ENCODE data around the gene FKBP9.
A peak's percentile ranks its signal among the peaks of the same experiment; 100 is the strongest.
"Not testable (repeated sequence)": the region's sequence is repeated elsewhere in the genome, so short reads cannot be mapped to it uniquely, and the experiment has no call there.

The FKBP9 gene

DNA sequence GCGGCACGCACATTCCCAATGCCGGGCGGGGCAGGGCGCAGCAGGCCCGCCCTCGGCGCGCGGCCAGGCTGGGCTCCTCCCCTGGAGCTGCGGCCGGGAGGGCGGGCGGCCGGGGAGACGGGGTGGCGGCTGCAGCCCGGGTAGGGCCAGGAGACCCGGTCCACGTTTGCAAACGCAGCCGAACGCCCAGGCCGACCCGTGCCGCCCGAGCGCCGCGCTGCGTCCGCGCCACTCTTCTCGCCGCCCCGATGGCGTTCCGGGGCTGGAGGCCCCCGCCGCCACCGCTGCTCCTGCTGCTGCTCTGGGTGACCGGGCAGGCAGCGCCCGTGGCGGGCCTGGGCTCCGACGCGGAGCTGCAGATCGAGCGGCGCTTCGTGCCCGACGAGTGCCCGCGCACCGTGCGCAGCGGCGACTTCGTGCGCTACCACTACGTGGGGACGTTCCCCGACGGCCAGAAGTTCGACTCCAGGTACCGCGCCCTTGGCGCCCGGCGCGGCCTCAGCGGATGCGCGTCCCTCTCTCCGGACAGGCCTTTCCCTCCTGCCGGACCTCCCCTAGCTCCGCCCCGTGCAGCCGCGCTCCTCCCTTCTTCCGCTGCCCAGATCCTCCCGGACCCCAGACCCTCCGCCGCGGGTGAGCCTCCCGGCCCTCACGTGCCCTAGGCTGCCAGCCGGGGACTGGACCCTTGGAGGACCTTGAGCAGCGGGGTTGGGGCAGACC, at the start of gene FKBP9:
FKBP9 (plus strand) TSS at position 115 of the 720 bp plus-strand sequence; CDS start at position 249, 134 bp downstream.
- Mint-ChIP-seq H3K4me3 (peak within 1 kb of the TSS; percentile 82), H3K36me3 (ENCODE audit: low read depth) (peaks cover 7% of the 10 kb centered on the region), H3K27ac (peak within 1 kb of the TSS; percentile 82), H3K9me3 (no peaks in the 10 kb centered on the region), H3K27me3 (peaks cover 20% of the 10 kb centered on the region), H3K4me1 (ENCODE audit: low read depth) (peaks cover 9% of the 10 kb centered on the region)
- intact Hi-C loops (cut with micrococcal nuclease): loop anchor here (5.0 kb wide), 1 partner anchor 105 kb away; the partner anchor contains the start of gene NT5C3A

GRCh38 chr7:32910195-32910594, 47.0 kb upstream of the FKBP9 start:
- intact Hi-C loops (cut with micrococcal nuclease): no loop called here
- no peak overlapping the region for H3K27ac Mint-ChIP-seq
- H3K27me3 Mint-ChIP-seq: no peaks in the 10 kb centered on the region
- H3K36me3 Mint-ChIP-seq (ENCODE audit: low read depth): peaks cover 11% of the 10 kb centered on the region
- no peak overlapping the region for H3K4me3 Mint-ChIP-seq
- peaks cover 7% of the 10 kb centered on the region for H3K4me1 Mint-ChIP-seq (ENCODE audit: low read depth)
- H3K9me3 Mint-ChIP-seq: no peaks in the 10 kb centered on the region

DNA sequence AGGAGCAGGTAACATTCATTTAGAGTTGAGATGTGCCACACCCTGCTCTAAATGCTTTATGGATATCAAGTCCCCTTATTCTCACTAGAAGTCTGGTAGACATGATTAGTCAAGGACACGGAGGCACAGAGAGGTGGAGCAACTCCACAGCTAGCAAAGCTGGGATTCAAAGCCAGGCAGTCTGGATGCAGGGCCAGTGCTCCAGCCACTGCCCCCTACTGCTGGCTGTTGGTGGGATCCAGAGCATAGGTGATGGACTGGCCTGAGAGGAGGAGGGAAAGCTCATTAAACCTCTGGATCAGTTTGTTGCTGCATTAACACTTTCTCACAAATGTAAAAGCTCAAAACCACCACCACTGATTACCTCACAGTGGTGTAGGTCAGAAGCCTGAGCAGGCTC, 43.1 kb upstream of the FKBP9 start:
- H3K4me3 Mint-ChIP-seq: no peak overlapping the region
- no peak overlapping the region for H3K27ac Mint-ChIP-seq
- no peaks in the 10 kb centered on the region for H3K27me3 Mint-ChIP-seq
- peaks cover 46% of the 10 kb centered on the region for H3K36me3 Mint-ChIP-seq (ENCODE audit: low read depth)
- H3K9me3 Mint-ChIP-seq: no peaks in the 10 kb centered on the region
- peaks cover 7% of the 10 kb centered on the region for H3K4me1 Mint-ChIP-seq (ENCODE audit: low read depth)
- intact Hi-C loops (cut with micrococcal nuclease): no loop called here

- Mint-ChIP-seq H3K4me1 (ENCODE audit: low read depth) (peaks cover 4% of the 10 kb centered on the region), H3K36me3 (ENCODE audit: low read depth) (peaks cover 50% of the 10 kb centered on the region), H3K27ac (no peak overlapping the region), H3K4me3 (no peak overlapping the region), H3K9me3 (no peaks in the 10 kb centered on the region), H3K27me3 (no peaks in the 10 kb centered on the region)
- intact Hi-C loops (cut with micrococcal nuclease): no loop called here
Observed at GRCh38 chr7:32915041-32915536, 42.2 kb upstream of the FKBP9 start.

GRCh38 chr7:32916006-32916405, 41.2 kb upstream of the FKBP9 start:
- no peaks in the 10 kb centered on the region for H3K27me3 Mint-ChIP-seq
- no peaks in the 10 kb centered on the region for H3K4me1 Mint-ChIP-seq (ENCODE audit: low read depth)
- H3K9me3 Mint-ChIP-seq: no peaks in the 10 kb centered on the region
- H3K27ac Mint-ChIP-seq: no peak overlapping the region
- H3K36me3 Mint-ChIP-seq (ENCODE audit: low read depth): peaks cover 59% of the 10 kb centered on the region
- H3K4me3 Mint-ChIP-seq: no peak overlapping the region
- intact Hi-C loops (cut with micrococcal nuclease): no loop called here

DNA sequence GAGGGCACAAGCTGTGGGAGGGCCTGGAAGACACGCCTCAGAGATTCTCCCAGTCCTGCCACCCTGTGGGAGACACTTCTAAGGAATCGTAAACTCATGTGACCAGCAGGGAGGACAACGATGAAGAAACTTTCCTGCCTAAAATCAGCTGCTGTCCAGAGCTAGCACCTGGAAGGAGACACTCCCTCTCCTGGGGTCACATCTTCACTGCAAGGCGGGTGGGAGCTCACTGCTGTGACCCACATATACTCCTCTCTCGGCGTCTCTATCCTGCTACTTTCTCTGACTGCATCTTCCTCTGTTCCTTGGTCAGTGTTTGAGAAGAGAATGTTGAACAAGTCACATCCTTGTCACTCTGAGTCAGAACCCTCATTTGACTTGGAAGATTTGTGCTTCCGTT, 40.2 kb upstream of the FKBP9 start:
- intact Hi-C loops (cut with micrococcal nuclease); H3K9me3 Mint-ChIP-seq; H3K4me1 Mint-ChIP-seq (ENCODE audit: low read depth); H3K27me3 Mint-ChIP-seq; H3K4me3 Mint-ChIP-seq; H3K27ac Mint-ChIP-seq: not testable (repeated sequence)
- H3K36me3 Mint-ChIP-seq (ENCODE audit: low read depth): peaks cover 62% of the 10 kb centered on the region

DNA sequence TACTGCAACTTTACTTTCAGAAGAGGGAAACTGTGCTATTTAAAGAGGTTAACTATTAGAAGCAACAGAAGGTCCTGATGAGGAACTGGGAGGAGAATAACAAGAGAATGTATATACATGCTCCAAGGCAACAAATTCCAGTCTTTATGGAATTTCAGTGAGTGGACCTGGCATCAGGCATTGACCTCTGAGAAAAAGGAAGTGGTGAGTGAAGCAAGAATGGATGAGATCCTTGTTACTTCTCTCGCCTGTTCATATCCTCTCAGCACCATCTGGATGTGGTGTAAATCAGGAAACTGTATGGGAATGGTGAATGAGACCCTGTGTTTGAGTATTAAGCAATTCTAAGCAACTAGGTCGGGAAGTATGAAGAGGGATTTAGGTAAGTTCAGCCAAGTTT, 35.3 kb upstream of the FKBP9 start:
- Mint-ChIP-seq H3K27ac (no peak overlapping the region), H3K9me3 (no peaks in the 10 kb centered on the region), H3K4me3 (no peak overlapping the region), H3K27me3 (no peaks in the 10 kb centered on the region), H3K36me3 (ENCODE audit: low read depth) (peaks cover 72% of the 10 kb centered on the region), H3K4me1 (ENCODE audit: low read depth) (peaks cover 6% of the 10 kb centered on the region)
- intact Hi-C loops (cut with micrococcal nuclease): no loop called here

DNA sequence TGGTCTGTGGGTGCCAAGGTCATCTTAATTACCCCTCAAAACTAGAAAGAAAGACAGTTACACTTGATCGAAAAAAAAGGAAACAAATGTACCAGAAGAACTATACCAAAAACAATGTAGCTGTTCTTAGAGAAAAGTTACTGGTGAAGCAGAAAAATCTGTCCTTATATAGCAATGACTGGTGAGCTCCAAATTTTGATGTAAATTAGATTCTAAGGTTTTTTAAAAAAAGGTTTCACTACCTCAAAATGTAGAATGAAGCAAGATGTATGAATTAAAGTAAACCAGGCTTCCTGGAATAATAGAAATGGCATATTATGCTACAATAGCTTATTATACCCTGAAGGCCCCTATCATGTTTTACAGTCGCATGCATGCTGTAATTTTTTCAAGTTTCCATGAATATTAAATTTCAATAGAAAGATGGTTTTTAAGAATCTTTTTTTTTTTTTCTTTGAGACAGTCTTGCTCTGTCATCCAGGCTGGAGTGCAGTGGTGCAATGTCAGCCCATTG, 28.4 kb upstream of the FKBP9 start:
- Mint-ChIP-seq H3K4me1 (ENCODE audit: low read depth) (peaks cover 9% of the 10 kb centered on the region), H3K9me3 (no peaks in the 10 kb centered on the region), H3K27ac (no peak overlapping the region), H3K36me3 (ENCODE audit: low read depth) (peaks cover 94% of the 10 kb centered on the region), H3K27me3 (no peaks in the 10 kb centered on the region), H3K4me3 (no peak overlapping the region)
- intact Hi-C loops (cut with micrococcal nuclease): no loop called here

GRCh38 chr7:32929430-32930143, 27.7 kb upstream of the FKBP9 start:
- peaks cover 9% of the 10 kb centered on the region for H3K4me1 Mint-ChIP-seq (ENCODE audit: low read depth)
- no peak overlapping the region for H3K4me3 Mint-ChIP-seq
- no peak overlapping the region for H3K27ac Mint-ChIP-seq
- intact Hi-C loops (cut with micrococcal nuclease): no loop called here
- H3K9me3 Mint-ChIP-seq: no peaks in the 10 kb centered on the region
- H3K27me3 Mint-ChIP-seq: no peaks in the 10 kb centered on the region
- peaks cover 91% of the 10 kb centered on the region for H3K36me3 Mint-ChIP-seq (ENCODE audit: low read depth)

GRCh38 chr7:32930378-32930777, 26.9 kb upstream of the FKBP9 start:
- peaks cover 83% of the 10 kb centered on the region for H3K36me3 Mint-ChIP-seq (ENCODE audit: low read depth)
- H3K4me1 Mint-ChIP-seq (ENCODE audit: low read depth): peaks cover 9% of the 10 kb centered on the region
- no peaks in the 10 kb centered on the region for H3K27me3 Mint-ChIP-seq
- H3K9me3 Mint-ChIP-seq: no peaks in the 10 kb centered on the region
- H3K4me3 Mint-ChIP-seq: no peak overlapping the region
- intact Hi-C loops (cut with micrococcal nuclease): no loop called here
- H3K27ac Mint-ChIP-seq: no peak overlapping the region

DNA sequence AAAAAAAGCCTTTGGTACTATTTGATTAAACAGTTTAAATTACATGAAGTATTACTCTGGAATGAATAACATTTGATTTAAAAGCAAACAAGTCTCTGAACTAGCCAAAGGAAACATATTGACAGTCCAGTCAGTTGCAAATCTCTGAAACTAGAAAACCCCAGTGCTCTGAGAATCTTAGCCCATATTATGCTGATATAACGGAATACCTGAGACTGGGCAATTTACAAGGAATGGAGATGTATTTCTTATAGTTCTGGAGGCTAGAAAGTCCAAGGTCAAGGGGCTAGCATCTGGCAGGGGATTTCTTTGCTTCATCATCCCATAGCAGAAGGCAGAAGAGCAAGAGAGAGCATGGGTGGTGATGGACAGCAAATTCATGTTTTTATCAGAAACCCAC, 21.7 kb upstream of the FKBP9 start:
- Mint-ChIP-seq H3K9me3 (no peaks in the 10 kb centered on the region), H3K36me3 (ENCODE audit: low read depth) (peaks cover 36% of the 10 kb centered on the region), H3K27ac (no peak overlapping the region), H3K4me1 (ENCODE audit: low read depth) (peaks cover 29% of the 10 kb centered on the region), H3K27me3 (no peaks in the 10 kb centered on the region), H3K4me3 (no peak overlapping the region)
- intact Hi-C loops (cut with micrococcal nuclease): no loop called here

DNA sequence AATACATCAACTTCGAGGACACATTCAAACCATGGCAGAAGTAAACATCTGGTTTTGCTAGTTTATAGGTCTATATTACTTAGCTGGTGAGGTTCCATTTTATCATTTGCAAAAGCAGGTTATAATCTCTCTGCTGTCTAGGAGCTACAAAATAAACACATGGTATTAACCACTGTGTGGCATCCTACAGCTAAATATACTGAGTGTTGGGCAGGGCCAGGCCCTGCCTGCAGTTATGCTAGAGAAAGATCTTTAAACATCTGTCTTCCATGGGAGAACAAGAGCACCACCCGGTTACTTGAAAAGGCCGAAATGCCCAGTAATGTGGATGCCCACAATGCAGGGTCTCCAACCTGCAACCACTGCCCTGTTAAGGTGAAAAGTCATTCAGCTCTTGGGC, 20.6 kb upstream of the FKBP9 start:
- H3K27ac Mint-ChIP-seq: no peak overlapping the region
- H3K9me3 Mint-ChIP-seq: no peaks in the 10 kb centered on the region
- intact Hi-C loops (cut with micrococcal nuclease): no loop called here
- H3K4me3 Mint-ChIP-seq: no peak overlapping the region
- H3K27me3 Mint-ChIP-seq: no peaks in the 10 kb centered on the region
- peaks cover 32% of the 10 kb centered on the region for H3K4me1 Mint-ChIP-seq (ENCODE audit: low read depth)
- H3K36me3 Mint-ChIP-seq (ENCODE audit: low read depth): peaks cover 26% of the 10 kb centered on the region

- no peak overlapping the region for H3K4me3 Mint-ChIP-seq
- intact Hi-C loops (cut with micrococcal nuclease): no loop called here
- peaks cover 26% of the 10 kb centered on the region for H3K36me3 Mint-ChIP-seq (ENCODE audit: low read depth)
- no peaks in the 10 kb centered on the region for H3K9me3 Mint-ChIP-seq
- peaks cover 39% of the 10 kb centered on the region for H3K4me1 Mint-ChIP-seq (ENCODE audit: low read depth)
- no peaks in the 10 kb centered on the region for H3K27me3 Mint-ChIP-seq
- H3K27ac Mint-ChIP-seq: peak overlapping the region; percentile 79
Observed at GRCh38 chr7:32937344-32938174, 19.7 kb upstream of the FKBP9 start.
